Pancreas (tissue), 10 donors: ENCODE measurements around the gene SASH1. TPM values are rescaled to one million over a fixed set of nuclear protein-coding genes. Genes with fewer than 3 reads are reported as not detected.
"Not testable (repeated sequence)": the region's sequence is repeated elsewhere in the genome, so short reads cannot be mapped to it uniquely, and the experiment has no call there.

Source experiments
- ATAC-seq, 4 donors: fragments of 200-7000 bp; cut with Tn5 transposase; one replicate each; pipeline versions ENCODE4 v1.8.0 to v1.9.1; 2020; ENCODE audit warnings: mild to moderate bottlenecking in 4 of 4, moderate library complexity in 4 of 4
- DNase-seq, 6 donors: peaks; one replicate each; pipeline ENCODE4 v3.0.0-alpha.2; 2020
- FAIRE-seq: peaks from 2 replicates; lab custom pipeline; 2012; peaks lifted over from hg19 to GRCh38; lab: Jason Lieb, UNC
- H3K27ac ChIP-seq, 4 donors: fragments of 200-600 bp; sonication (generic); 1 replicate in 3 of 4; 2 replicates in 1 of 4; pipeline versions ENCODE4 v1.5.0 to v1.8.0; 2020
- H3K27me3 ChIP-seq, 4 donors: fragments of 200-600 bp; one replicate each; pipeline ENCODE4 v1.8.0; 2021
- H3K36me3 ChIP-seq, 3 donors: fragments of 200-600 bp; sonication (generic) in 1 of 3; one replicate each; pipeline versions ENCODE4 v1.5.0 to v1.8.0; 2020 to 2021
- H3K4me1 ChIP-seq, 3 donors: fragments of 200-600 bp; one replicate each; pipeline ENCODE4 v1.8.0; 2021
- H3K4me3 ChIP-seq, 4 donors: fragments of 200-600 bp; sonication (generic) in 2 of 4; one replicate each; pipeline versions ENCODE4 v1.5.0 to v1.8.0; 2020 to 2021
- H3K9me3 ChIP-seq, 4 donors: fragments of 200-600 bp; one replicate each; pipeline ENCODE4 v1.8.0; 2021
- WGBS, 2 donors: extraction: QIAGEN DNeasy Blood & Tissue Kit; methylation state at CpG; one replicate each; pipeline ENCODE4 v1.1.7; 2013; 5-methylcytosine and 5-hydroxymethylcytosine counted together
- intact Hi-C, 3 donors: fragments of 100-400 bp; cut with DNase I; formaldehyde crosslinking; loops; one replicate each; pipeline versions ENCODE4 v1.11.1 to v1.14.2; 2022
- polyA plus RNA-seq, 2 donors: library from polyadenylated mRNA; stranded (reverse); fragments of 200-250 nt; gene quantifications; one replicate each; pipeline ENCODE4 v1.2.3, GENCODE V29; 2013
- total RNA-seq, 6 donors: library from RNA; stranded (reverse); fragmentation: NEBNext Ultra II Directional in 4 of 6; extraction: Animal tissue kit (Norgen Biotek cat#: 25700) in 4 of 6; gene quantifications; one replicate each; pipeline versions ENCODE4 v1.2.1 to v1.2.4, GENCODE V29; 2021 to 2023
- TF ChIP-seq, protein P1 (sequence below), 4 donors: fragments of 200-600 bp; sonication (generic) in 3 of 4; IDR thresholded peaks; one replicate each; pipeline versions ENCODE4 v1.5.0 to v1.8.0; 2021; ENCODE audit warnings: antibody characterized with exemption in 4 of 4
- donor health status: healthy with polysubstance abuse.
- donor health status: DM: no; HTN: no; CAD: no; lungs with moderate emphysema.
- donor health status: DM: no; HTN: no; CAD: no.
- donor health status: control.
- donor health status: control.
- donor health status: Bipolar disorder and iron deficiency.
- donor health status: DM: yes; HTN: yes; CAD: no.
- donor health status: DM: no; HTN: no; CAD: no.
- donor health status: DM: no; HTN: no; CAD: no.
- donor health status: DM: yes; HTN: yes; CAD: no.

SASH1 gene
- total and polyA plus RNA-seq, 8 donors: 5.1 to 15.3 (median 8.9) TPM

DNA sequence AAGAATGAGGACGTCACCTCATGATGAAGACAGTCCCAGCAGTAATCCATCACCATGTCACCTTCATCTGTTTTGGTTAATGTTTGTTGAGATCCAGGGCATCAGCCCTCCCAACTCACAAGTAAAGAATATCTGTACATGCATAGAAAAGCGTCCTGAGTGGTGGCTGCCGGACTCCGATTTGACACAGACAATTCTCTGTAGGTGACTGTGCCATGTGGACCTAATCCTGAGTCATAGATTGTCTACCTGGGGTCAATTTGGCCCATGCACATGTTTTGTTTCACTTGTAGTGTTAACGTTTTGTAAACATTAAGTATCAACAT, 235.8 kb downstream of the SASH1 start:
- Histone ChIP-seq H3K36me3 (no peaks in the 10 kb centered on the region), H3K27me3 (no peaks in the 10 kb centered on the region), H3K27ac (no peak overlapping the region), H3K9me3 (no peaks in the 10 kb centered on the region), H3K4me1 (no peaks in the 10 kb centered on the region), H3K4me3 (no peak overlapping the region)
- FAIRE-seq: no peak
- TF ChIP-seq, protein P1, sequence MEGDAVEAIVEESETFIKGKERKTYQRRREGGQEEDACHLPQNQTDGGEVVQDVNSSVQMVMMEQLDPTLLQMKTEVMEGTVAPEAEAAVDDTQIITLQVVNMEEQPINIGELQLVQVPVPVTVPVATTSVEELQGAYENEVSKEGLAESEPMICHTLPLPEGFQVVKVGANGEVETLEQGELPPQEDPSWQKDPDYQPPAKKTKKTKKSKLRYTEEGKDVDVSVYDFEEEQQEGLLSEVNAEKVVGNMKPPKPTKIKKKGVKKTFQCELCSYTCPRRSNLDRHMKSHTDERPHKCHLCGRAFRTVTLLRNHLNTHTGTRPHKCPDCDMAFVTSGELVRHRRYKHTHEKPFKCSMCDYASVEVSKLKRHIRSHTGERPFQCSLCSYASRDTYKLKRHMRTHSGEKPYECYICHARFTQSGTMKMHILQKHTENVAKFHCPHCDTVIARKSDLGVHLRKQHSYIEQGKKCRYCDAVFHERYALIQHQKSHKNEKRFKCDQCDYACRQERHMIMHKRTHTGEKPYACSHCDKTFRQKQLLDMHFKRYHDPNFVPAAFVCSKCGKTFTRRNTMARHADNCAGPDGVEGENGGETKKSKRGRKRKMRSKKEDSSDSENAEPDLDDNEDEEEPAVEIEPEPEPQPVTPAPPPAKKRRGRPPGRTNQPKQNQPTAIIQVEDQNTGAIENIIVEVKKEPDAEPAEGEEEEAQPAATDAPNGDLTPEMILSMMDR (IDR thresholded peaks at IDR 0.05): peak in 1 of 4 donors; percentile 3
- ATAC-seq: peak in 2 of 4 donors; percentile 9 to 34
- no peak for DNase-seq
- intact Hi-C loops: loop anchor here (5.0 to 10.0 kb wide), 3 partner anchors 374 to 386 kb away; no protein-coding TSS in a partner anchor
- 59 to 75% methylated on average over 5 of the region's 5 CpGs for whole genome bisulfite sequencing, 2 donors

DNA sequence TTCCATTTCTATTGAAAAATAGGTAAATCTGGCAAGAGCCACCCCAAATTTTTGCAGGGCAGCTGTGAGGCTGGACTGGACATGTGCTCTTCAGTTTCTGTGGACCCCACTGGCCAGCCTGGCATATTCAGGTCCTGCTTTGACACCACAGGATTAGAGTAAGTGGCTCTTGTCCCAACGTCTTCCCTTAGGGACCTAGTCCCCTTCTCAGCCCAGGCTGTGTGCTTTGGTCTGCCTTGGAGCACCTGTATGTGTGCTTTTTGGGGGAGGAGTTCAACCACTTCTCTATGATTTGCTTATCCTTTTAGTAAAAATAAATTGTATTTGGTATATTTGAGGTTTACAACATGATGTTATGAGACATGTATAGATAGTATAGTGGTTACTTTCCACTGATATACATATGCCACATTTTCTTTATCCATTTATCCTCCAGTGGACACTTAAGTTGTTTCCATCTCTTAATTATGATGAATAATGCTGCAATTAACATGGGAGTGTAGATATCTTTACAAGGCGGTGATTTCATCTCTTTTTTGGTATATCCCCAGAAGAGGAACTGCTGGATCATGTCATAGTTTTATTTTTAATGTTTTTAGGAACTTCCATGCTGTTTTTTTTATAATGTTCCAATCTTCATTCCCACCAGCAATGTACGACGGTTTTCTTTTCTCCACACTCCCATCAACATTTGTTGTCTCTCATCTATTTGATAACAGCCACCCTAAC, 236.4 kb downstream of the SASH1 start:
- Histone ChIP-seq H3K36me3 (no peaks in the 10 kb centered on the region), H3K4me3 (no peak overlapping the region), H3K9me3 (no peaks in the 10 kb centered on the region), H3K27ac (no peak overlapping the region), H3K4me1 (no peaks in the 10 kb centered on the region), H3K27me3 (no peaks in the 10 kb centered on the region)
- FAIRE-seq: no peak
- no peak for ATAC-seq
- no peak for DNase-seq
- intact Hi-C loops: loop anchor here (5.0 to 10.0 kb wide), 3 partner anchors 373 to 386 kb away; no protein-coding TSS in a partner anchor
- WGBS, 2 donors: 72 to 81% methylated on average over 4 of the region's 4 CpGs
- TF ChIP-seq, protein P1 (IDR thresholded peaks at IDR 0.05): no peak

DNA sequence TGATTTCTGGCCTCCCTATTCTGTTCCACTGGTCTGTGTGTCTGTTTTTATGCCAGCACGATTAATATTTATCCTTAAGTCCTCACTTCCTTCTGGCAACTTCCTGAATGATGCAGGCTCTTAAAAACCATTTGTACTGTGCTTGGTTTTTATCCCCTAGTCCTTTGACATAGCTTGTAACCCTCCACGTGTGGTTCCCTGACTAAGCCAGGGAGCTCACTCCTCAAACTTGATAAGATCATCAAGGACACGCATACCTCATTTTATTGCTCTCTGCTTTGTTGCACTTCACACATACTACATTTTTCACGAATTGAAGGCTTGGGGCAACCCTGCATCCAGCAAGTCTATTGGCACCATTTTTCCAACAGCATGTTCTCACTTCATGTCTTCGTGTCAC, 237.8 kb downstream of the SASH1 start:
- TF ChIP-seq, protein P1 (IDR thresholded peaks at IDR 0.05): no peak
- 48 to 55% methylated on average over 5 of the region's 5 CpGs for WGBS, 2 donors
- no peaks in the 10 kb centered on the region for H3K9me3 ChIP-seq
- intact Hi-C loops: no loop called here
- H3K36me3 ChIP-seq: no peaks in the 10 kb centered on the region
- FAIRE-seq (no peak), ATAC-seq (no peak), DNase-seq (no peak)
- H3K27me3 ChIP-seq: no peaks in the 10 kb centered on the region
- H3K27ac ChIP-seq: no peak overlapping the region
- H3K4me1 ChIP-seq: no peaks in the 10 kb centered on the region
- no peak overlapping the region for H3K4me3 ChIP-seq

DNA sequence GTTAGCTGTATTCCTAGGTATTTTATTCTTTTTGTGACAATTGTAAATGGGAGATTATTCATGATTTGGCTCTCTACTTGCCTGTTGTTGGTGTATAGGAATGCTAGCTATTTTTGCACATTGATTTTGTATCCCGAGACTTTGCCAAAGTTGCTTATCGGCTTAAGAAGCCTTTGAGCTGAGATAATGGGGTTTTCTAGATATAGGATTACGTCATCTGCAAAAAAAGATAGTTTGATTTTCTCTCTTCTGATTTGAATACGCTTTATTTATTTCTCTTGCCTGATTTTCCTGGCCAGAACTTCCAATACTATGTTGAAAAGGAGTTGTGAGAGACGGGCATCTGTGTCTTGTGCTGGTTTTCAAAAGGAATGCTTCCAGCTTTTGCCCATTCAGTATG, 241.0 kb downstream of the SASH1 start:
- no peak for DNase-seq

DNA sequence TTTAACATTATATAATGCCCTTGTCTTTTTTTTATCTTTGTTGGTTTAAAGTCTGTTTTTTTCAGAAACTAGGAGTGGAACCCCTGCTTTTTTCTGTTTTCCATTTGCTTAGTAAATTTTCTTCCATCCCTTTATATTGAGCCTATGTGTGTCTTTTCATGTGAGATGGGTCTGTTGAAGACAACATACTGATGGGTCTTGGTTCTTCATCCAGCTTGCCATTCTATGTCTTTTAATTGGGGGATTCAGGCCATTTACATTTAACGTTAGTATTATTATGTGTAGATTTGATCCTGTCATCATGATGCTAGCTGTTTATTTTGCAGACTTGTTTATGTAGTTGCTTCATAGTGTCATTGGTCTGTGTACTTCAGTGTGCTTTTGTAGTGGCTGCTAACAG, 243.0 kb downstream of the SASH1 start:
- WGBS, 2 donors: 78 to 82% methylated on average over 1 of the region's 1 CpG
- intact Hi-C loops, H3K27me3 ChIP-seq, H3K9me3 ChIP-seq, H3K27ac ChIP-seq, H3K4me1 ChIP-seq, H3K36me3 ChIP-seq, ATAC-seq, H3K4me3 ChIP-seq, FAIRE-seq, DNase-seq: not testable (repeated sequence)

More for the DNA sequence above, 241.0 kb downstream of the SASH1 start:
- H3K4me3 ChIP-seq: no peak overlapping the region
- no peaks in the 10 kb centered on the region for H3K36me3 ChIP-seq
- no peaks in the 10 kb centered on the region for H3K27me3 ChIP-seq
- FAIRE-seq (no peak), ATAC-seq (no peak)
- H3K9me3 ChIP-seq: no peaks in the 10 kb centered on the region
- TF ChIP-seq, protein P1 (IDR thresholded peaks at IDR 0.05): no peak
- H3K4me1 ChIP-seq: no peaks in the 10 kb centered on the region
- 58 to 64% methylated on average over 5 of the region's 5 CpGs for WGBS, 2 donors
- no peak overlapping the region for H3K27ac ChIP-seq
- intact Hi-C loops: no loop called here
